ENCODE measurements around the gene ACVR1C.

Gene ACVR1C

DNA sequence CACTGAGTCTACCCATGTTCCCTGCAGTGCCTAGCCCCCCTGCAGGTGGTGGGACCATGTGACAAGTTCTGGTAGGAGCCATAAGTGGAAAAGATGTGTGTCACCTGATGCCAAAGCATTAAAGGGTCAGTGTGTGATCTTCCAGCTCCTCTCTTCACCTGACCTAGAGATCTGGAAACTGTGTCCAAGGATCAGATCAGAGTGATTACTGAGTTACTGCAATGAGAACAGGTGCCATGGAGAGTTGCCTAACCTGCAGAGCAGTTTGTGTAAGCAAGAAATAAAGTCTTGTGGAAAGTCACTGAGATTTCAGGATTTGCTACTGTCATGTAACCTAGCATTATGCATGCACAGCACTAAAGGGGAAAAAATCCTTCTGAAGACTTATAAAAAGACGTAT lies 90.6 kb downstream of the ACVR1C start:
- ATAC-seq = no peak
- TF ChIP-seq ZC3H10 (CRISPR knock-in tag; IDR thresholded peaks at IDR 0.05) = no peak
- TF ChIP-seq ISL1 (CRISPR knock-in tag; IDR thresholded peaks at IDR 0.05) = no peak
- no peak for TF ChIP-seq ZNF70 (CRISPR knock-in tag; IDR thresholded peaks at IDR 0.05)
- no peak for TF ChIP-seq CSDC2 (CRISPR knock-in tag; IDR thresholded peaks at IDR 0.05)
- TF ChIP-seq ZFP30 (CRISPR knock-in tag; IDR thresholded peaks at IDR 0.05) = no peak
- TF ChIP-seq, protein P1, sequence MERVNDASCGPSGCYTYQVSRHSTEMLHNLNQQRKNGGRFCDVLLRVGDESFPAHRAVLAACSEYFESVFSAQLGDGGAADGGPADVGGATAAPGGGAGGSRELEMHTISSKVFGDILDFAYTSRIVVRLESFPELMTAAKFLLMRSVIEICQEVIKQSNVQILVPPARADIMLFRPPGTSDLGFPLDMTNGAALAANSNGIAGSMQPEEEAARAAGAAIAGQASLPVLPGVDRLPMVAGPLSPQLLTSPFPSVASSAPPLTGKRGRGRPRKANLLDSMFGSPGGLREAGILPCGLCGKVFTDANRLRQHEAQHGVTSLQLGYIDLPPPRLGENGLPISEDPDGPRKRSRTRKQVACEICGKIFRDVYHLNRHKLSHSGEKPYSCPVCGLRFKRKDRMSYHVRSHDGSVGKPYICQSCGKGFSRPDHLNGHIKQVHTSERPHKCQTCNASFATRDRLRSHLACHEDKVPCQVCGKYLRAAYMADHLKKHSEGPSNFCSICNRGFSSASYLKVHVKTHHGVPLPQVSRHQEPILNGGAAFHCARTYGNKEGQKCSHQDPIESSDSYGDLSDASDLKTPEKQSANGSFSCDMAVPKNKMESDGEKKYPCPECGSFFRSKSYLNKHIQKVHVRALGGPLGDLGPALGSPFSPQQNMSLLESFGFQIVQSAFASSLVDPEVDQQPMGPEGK (CRISPR knock-in tag; IDR thresholded peaks at IDR 0.05; ENCODE audit: borderline replicate concordance) = no peak
- TF ChIP-seq ZNF565 (CRISPR knock-in tag; conservative IDR thresholded peaks at IDR 0.05; ENCODE audit: low read depth) = no peak
- no peak for TF ChIP-seq CSRNP3 (CRISPR knock-in tag; IDR thresholded peaks at IDR 0.05)
- TF ChIP-seq ZFP3 (CRISPR knock-in tag; IDR thresholded peaks at IDR 0.05) = no peak
- no peak for TF ChIP-seq OSR1 (CRISPR knock-in tag; IDR thresholded peaks at IDR 0.05)
- no peak for TF ChIP-seq ARNTL (CRISPR knock-in tag; IDR thresholded peaks at IDR 0.05; ENCODE audit: borderline replicate concordance, low read depth)
- no peak for TF ChIP-seq ESRRG (CRISPR knock-in tag; IDR thresholded peaks at IDR 0.05)
- TF ChIP-seq ZNF8 (CRISPR knock-in tag; IDR thresholded peaks at IDR 0.05) = no peak

DNA sequence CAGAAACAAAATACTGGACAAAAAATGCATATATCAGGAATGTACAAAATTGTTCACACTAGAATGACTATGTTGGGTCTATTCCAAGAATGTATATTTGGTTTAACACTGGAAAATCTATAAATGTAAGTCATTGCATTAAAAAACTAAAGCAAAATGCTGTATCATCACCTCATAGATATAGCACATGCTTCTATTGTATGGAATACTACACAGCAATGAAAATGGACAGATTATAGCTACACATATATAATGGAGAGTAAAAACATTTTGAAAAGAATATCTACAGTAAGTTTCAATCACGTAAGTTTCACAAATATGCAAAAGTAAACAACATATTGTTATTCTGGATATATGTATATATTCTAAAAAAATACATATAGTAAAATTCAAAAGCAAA lies 91.8 kb downstream of the ACVR1C start:
- ATAC-seq = no peak
- TF ChIP-seq, protein P1 (CRISPR knock-in tag; IDR thresholded peaks at IDR 0.05; ENCODE audit: borderline replicate concordance) = no peak
- TF ChIP-seq ZFP3 (CRISPR knock-in tag; IDR thresholded peaks at IDR 0.05) = no peak
- TF ChIP-seq TCF4 (CRISPR knock-in tag; IDR thresholded peaks at IDR 0.05; ENCODE audit: borderline replicate concordance) = no peak
- no peak for TF ChIP-seq PPARA (CRISPR knock-in tag; IDR thresholded peaks at IDR 0.05; ENCODE audit: borderline replicate concordance)
- TF ChIP-seq ZNF565 (CRISPR knock-in tag; conservative IDR thresholded peaks at IDR 0.05; ENCODE audit: low read depth) = no peak
- TF ChIP-seq ISL1 (CRISPR knock-in tag; IDR thresholded peaks at IDR 0.05) = no peak
- no peak for TF ChIP-seq ZC3H10 (CRISPR knock-in tag; IDR thresholded peaks at IDR 0.05)
- TF ChIP-seq, protein P2, sequence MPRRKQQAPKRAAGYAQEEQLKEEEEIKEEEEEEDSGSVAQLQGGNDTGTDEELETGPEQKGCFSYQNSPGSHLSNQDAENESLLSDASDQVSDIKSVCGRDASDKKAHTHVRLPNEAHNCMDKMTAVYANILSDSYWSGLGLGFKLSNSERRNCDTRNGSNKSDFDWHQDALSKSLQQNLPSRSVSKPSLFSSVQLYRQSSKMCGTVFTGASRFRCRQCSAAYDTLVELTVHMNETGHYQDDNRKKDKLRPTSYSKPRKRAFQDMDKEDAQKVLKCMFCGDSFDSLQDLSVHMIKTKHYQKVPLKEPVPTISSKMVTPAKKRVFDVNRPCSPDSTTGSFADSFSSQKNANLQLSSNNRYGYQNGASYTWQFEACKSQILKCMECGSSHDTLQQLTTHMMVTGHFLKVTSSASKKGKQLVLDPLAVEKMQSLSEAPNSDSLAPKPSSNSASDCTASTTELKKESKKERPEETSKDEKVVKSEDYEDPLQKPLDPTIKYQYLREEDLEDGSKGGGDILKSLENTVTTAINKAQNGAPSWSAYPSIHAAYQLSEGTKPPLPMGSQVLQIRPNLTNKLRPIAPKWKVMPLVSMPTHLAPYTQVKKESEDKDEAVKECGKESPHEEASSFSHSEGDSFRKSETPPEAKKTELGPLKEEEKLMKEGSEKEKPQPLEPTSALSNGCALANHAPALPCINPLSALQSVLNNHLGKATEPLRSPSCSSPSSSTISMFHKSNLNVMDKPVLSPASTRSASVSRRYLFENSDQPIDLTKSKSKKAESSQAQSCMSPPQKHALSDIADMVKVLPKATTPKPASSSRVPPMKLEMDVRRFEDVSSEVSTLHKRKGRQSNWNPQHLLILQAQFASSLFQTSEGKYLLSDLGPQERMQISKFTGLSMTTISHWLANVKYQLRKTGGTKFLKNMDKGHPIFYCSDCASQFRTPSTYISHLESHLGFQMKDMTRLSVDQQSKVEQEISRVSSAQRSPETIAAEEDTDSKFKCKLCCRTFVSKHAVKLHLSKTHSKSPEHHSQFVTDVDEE (CRISPR knock-in tag; IDR thresholded peaks at IDR 0.05) = no peak
- no peak for TF ChIP-seq ZNF70 (CRISPR knock-in tag; IDR thresholded peaks at IDR 0.05)
- TF ChIP-seq POU6F1 (CRISPR knock-in tag; IDR thresholded peaks at IDR 0.05; ENCODE audit: borderline replicate concordance, low read depth) = no peak
- no peak for TF ChIP-seq ESRRG (CRISPR knock-in tag; IDR thresholded peaks at IDR 0.05)
- TF ChIP-seq GLIS3 (CRISPR knock-in tag; IDR thresholded peaks at IDR 0.05) = no peak

GRCh38 chr2:157528963-157529751 lies 99.5 kb downstream of the ACVR1C start:
- ATAC-seq = no peak
- no peak for TF ChIP-seq ZNF8 (CRISPR knock-in tag; IDR thresholded peaks at IDR 0.05)
- TF ChIP-seq CSDC2 (CRISPR knock-in tag; IDR thresholded peaks at IDR 0.05) = no peak
- TF ChIP-seq ISL1 (CRISPR knock-in tag; IDR thresholded peaks at IDR 0.05) = no peak
- TF ChIP-seq ARNTL (CRISPR knock-in tag; IDR thresholded peaks at IDR 0.05; ENCODE audit: borderline replicate concordance, low read depth) = no peak
- no peak for TF ChIP-seq PPARA (CRISPR knock-in tag; IDR thresholded peaks at IDR 0.05; ENCODE audit: borderline replicate concordance)
- TF ChIP-seq ZC3H10 (CRISPR knock-in tag; IDR thresholded peaks at IDR 0.05) = no peak
- TF ChIP-seq CREB5 (CRISPR knock-in tag; IDR thresholded peaks at IDR 0.05; ENCODE audit: low read depth) = no peak
- no peak for TF ChIP-seq ZNF70 (CRISPR knock-in tag; IDR thresholded peaks at IDR 0.05)
- no peak for TF ChIP-seq TOX (CRISPR knock-in tag; IDR thresholded peaks at IDR 0.05; ENCODE audit: borderline replicate concordance)
- no peak for TF ChIP-seq TCF4 (CRISPR knock-in tag; IDR thresholded peaks at IDR 0.05; ENCODE audit: borderline replicate concordance)
- no peak for TF ChIP-seq RARB (CRISPR knock-in tag; IDR thresholded peaks at IDR 0.05)
- TF ChIP-seq CSRNP3 (CRISPR knock-in tag; IDR thresholded peaks at IDR 0.05) = no peak
